Gastrocnemius medialis (tissue), 4 donors: Measurements from ENCODE around the gene FAM53A.

ENCODE experiments used
- CTCF ChIP-seq, 5 experiments: fragments of 450-650 bp in 3 of 5; fragments of 200-600 bp in 2 of 5; sonication (generic) in 2 of 5; IDR thresholded peaks in 4 of 5; conservative IDR thresholded peaks in 1 of 5; 1 replicate in 4 of 5; 2 replicates in 1 of 5; pipeline ENCODE4 v1.5.1; 2016 to 2019; ENCODE audit warnings: antibody characterized with exemption in 5 of 5, mild to moderate bottlenecking in 3 of 5, moderate library complexity in 3 of 5
- POLR2A ChIP-seq, 2 donors: fragments of 450-650 bp; IDR thresholded peaks; one replicate each; pipeline ENCODE4 v1.6.1; 2017; ENCODE audit warnings: antibody characterized with exemption in 2 of 2, mild to moderate bottlenecking in 2 of 2, moderate library complexity in 2 of 2

GRCh38 chr4:1598206-1599025, 85.7 kb downstream of the FAM53A start:
- TF ChIP-seq CTCF (IDR thresholded peaks at IDR 0.05 in 4 of 5, conservative IDR thresholded peaks at IDR 0.05 in 1 of 5) (no peak), POLR2A (IDR thresholded peaks at IDR 0.05) (no peak)
